ENCODE data around the gene SLC11A1. TPM values are rescaled to one million over a fixed set of nuclear protein-coding genes. Genes with fewer than 3 reads are reported as not detected.

The SLC11A1 gene
- total RNA-seq, 2 donors from 2014 or later, result 8.7 to 22.1 TPM

- TF ChIP-seq CTCF (IDR thresholded peaks at IDR 0.05), result no peak
- H3K4me3 ChIP-seq, result no peak overlapping the region
- DNase-seq (ENCODE audit: low spot score), result no peak
- no peaks in the 10 kb centered on the region for H3K36me3 ChIP-seq
- H3K27me3 ChIP-seq, result no peaks in the 10 kb centered on the region
- H3K9me3 ChIP-seq, result no peaks in the 10 kb centered on the region
- no peaks in the 10 kb centered on the region for H3K4me1 ChIP-seq
- H3K27ac ChIP-seq, result no peak overlapping the region
Observed at GRCh38 chr2:218430721-218431120, 48.6 kb downstream of the SLC11A1 start.

- no peak overlapping the region for H3K4me3 ChIP-seq
- no peaks in the 10 kb centered on the region for H3K4me1 ChIP-seq
- no peaks in the 10 kb centered on the region for H3K27me3 ChIP-seq
- no peak overlapping the region for H3K27ac ChIP-seq
- TF ChIP-seq CTCF (IDR thresholded peaks at IDR 0.05), result no peak
- no peaks in the 10 kb centered on the region for H3K36me3 ChIP-seq
- H3K9me3 ChIP-seq, result no peaks in the 10 kb centered on the region
- no peak for DNase-seq (ENCODE audit: low spot score)
Observed at GRCh38 chr2:218431878-218432277, 49.8 kb downstream of the SLC11A1 start.

GRCh38 chr2:218432676-218433365 lies 50.7 kb downstream of the SLC11A1 start:
- Histone ChIP-seq H3K4me1 (no peaks in the 10 kb centered on the region), H3K27me3 (no peaks in the 10 kb centered on the region), H3K27ac (no peak overlapping the region), H3K36me3 (no peaks in the 10 kb centered on the region), H3K4me3 (no peak overlapping the region), H3K9me3 (no peaks in the 10 kb centered on the region)
- DNase-seq (ENCODE audit: low spot score), result no peak
- TF ChIP-seq CTCF (IDR thresholded peaks at IDR 0.05), result no peak

- no peak for DNase-seq (ENCODE audit: low spot score)
- Histone ChIP-seq H3K9me3 (no peaks in the 10 kb centered on the region), H3K4me1 (no peaks in the 10 kb centered on the region), H3K27me3 (no peaks in the 10 kb centered on the region), H3K4me3 (no peak overlapping the region), H3K27ac (no peak overlapping the region), H3K36me3 (no peaks in the 10 kb centered on the region)
- TF ChIP-seq CTCF (IDR thresholded peaks at IDR 0.05), result no peak
Observed at GRCh38 chr2:218434456-218434855, 52.4 kb downstream of the SLC11A1 start.

GRCh38 chr2:218435003-218435982 lies 53.2 kb downstream of the SLC11A1 start:
- Histone ChIP-seq H3K4me3 (no peak overlapping the region), H3K36me3 (no peaks in the 10 kb centered on the region), H3K9me3 (no peaks in the 10 kb centered on the region), H3K27me3 (no peaks in the 10 kb centered on the region), H3K4me1 (no peaks in the 10 kb centered on the region), H3K27ac (no peak overlapping the region)
- DNase-seq (ENCODE audit: low spot score), result no peak
- TF ChIP-seq CTCF (IDR thresholded peaks at IDR 0.05), result no peak

All from right atrium auricular region (tissue), 2 donors.